Upper lobe of left lung (tissue), 6 donors: Measurements from ENCODE around the gene NMRK2. TPM values are rescaled to one million over a fixed set of nuclear protein-coding genes. Genes with fewer than 3 reads are reported as not detected.

ENCODE experiments used
- ATAC-seq, 2 donors: fragments of 200-7000 bp; cut with Tn5 transposase; one replicate each; pipeline ENCODE4 v1.9.1; 2022; ENCODE audit warnings: mild to moderate bottlenecking in 2 of 2, moderate library complexity in 2 of 2; ENCODE audit not compliant: low FRiP score in 2 of 2
- DNase-seq, 2 donors: peaks; one replicate each; pipeline ENCODE4 v3.0.0-alpha.2; 2019 to 2020
- H3K27ac ChIP-seq, 4 donors: fragments of 200-600 bp; sonication (generic); one replicate each; pipeline ENCODE4 v1.5.1; 2016 to 2019
- H3K27me3 ChIP-seq, 4 donors: fragments of 200-600 bp; sonication (generic); one replicate each; pipeline ENCODE4 v1.5.1; 2017 to 2019
- H3K36me3 ChIP-seq, 4 donors: fragments of 200-600 bp; sonication (generic); one replicate each; pipeline ENCODE4 v1.5.1; 2016 to 2019
- H3K4me1 ChIP-seq, 4 donors: fragments of 200-600 bp; sonication (generic); one replicate each; pipeline ENCODE4 v1.5.1; 2018 to 2019
- H3K4me3 ChIP-seq, 4 donors: fragments of 200-600 bp; sonication (generic); one replicate each; pipeline ENCODE4 v1.5.1; 2017 to 2019; ENCODE audit warnings: mild to moderate bottlenecking in 2 of 4, moderate library complexity in 1 of 4
- H3K9me3 ChIP-seq, 4 donors: fragments of 200-600 bp; sonication (generic); one replicate each; pipeline ENCODE4 v1.5.1; 2018 to 2019
- EP300 ChIP-seq, 4 donors: sonication (generic); formaldehyde crosslinking; IDR thresholded peaks; one replicate each; pipeline ENCODE4 v1.5.1; 2017; ENCODE audit warnings: antibody characterized with exemption in 4 of 4, control low read depth in 2 of 4
- POLR2A ChIP-seq, 4 donors: fragments of 450-650 bp; IDR thresholded peaks; one replicate each; pipeline ENCODE4 v1.5.1; 2016 to 2017; ENCODE audit warnings: antibody characterized with exemption in 4 of 4, mild to moderate bottlenecking in 2 of 4
- POLR2AphosphoS5 ChIP-seq, 2 donors: sonication (generic); formaldehyde crosslinking; IDR thresholded peaks; one replicate each; pipeline ENCODE4 v1.5.1; 2017; ENCODE audit warnings: antibody characterized with exemption in 2 of 2
- WGBS, 2 donors: methylation state at CpG; one replicate each; pipeline ENCODE4 v1.1.5; 2017 to 2018; 5-methylcytosine and 5-hydroxymethylcytosine counted together
- total RNA-seq, 6 donors: library from RNA; depleted of rRNA in 4 of 6; stranded (reverse); fragments of >200 nt in 4 of 6; gene quantifications; one replicate each; pipeline versions ENCODE4 v1.1.0 to v1.2.1, GENCODE V29; 2016 to 2021
- TF ChIP-seq, protein P1 (sequence below), 6 experiments: fragments of 450-650 bp in 4 of 6; fragments of 200-600 bp in 2 of 6; sonication (generic) in 2 of 6; IDR thresholded peaks; one replicate each; pipeline ENCODE4 v1.5.1; 2016 to 2019; ENCODE audit warnings: antibody characterized with exemption in 6 of 6
- donor health status: DM: no; HTN: no; CAD: no; lungs with moderate emphysema.
- donor health status: DM: no; HTN: yes; CAD: no; lungs with severe emphysema.

Gene NMRK2
- total RNA-seq, 6 donors from 2014 or later, result not detected

- no peak for TF ChIP-seq EP300 (IDR thresholded peaks at IDR 0.05)
- no peak for TF ChIP-seq POLR2AphosphoS5 (IDR thresholded peaks at IDR 0.05)
- no peak for TF ChIP-seq POLR2A (IDR thresholded peaks at IDR 0.05)
- TF ChIP-seq, protein P1, sequence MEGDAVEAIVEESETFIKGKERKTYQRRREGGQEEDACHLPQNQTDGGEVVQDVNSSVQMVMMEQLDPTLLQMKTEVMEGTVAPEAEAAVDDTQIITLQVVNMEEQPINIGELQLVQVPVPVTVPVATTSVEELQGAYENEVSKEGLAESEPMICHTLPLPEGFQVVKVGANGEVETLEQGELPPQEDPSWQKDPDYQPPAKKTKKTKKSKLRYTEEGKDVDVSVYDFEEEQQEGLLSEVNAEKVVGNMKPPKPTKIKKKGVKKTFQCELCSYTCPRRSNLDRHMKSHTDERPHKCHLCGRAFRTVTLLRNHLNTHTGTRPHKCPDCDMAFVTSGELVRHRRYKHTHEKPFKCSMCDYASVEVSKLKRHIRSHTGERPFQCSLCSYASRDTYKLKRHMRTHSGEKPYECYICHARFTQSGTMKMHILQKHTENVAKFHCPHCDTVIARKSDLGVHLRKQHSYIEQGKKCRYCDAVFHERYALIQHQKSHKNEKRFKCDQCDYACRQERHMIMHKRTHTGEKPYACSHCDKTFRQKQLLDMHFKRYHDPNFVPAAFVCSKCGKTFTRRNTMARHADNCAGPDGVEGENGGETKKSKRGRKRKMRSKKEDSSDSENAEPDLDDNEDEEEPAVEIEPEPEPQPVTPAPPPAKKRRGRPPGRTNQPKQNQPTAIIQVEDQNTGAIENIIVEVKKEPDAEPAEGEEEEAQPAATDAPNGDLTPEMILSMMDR (IDR thresholded peaks at IDR 0.05), result no peak
- Histone ChIP-seq H3K4me3 (no peak overlapping the region), H3K27me3 (no peaks in the 10 kb centered on the region), H3K36me3 (peaks cover 47 to 62% (median 58%) of the 10 kb centered on the region in 4 donors), H3K9me3 (no peaks in the 10 kb centered on the region), H3K4me1 (peaks cover 3 to 6% (median 5%) of the 10 kb centered on the region in 4 donors), H3K27ac (no peak overlapping the region)
- DNase-seq (no peak), ATAC-seq (no peak)
- whole genome bisulfite sequencing, 2 donors, result 89 to 90% methylated on average over 8 to 14 of the region's 14 CpGs
These were observed 42.8 kb downstream of the NMRK2 start for GRCh38 chr19:3975637-3976087.

DNA sequence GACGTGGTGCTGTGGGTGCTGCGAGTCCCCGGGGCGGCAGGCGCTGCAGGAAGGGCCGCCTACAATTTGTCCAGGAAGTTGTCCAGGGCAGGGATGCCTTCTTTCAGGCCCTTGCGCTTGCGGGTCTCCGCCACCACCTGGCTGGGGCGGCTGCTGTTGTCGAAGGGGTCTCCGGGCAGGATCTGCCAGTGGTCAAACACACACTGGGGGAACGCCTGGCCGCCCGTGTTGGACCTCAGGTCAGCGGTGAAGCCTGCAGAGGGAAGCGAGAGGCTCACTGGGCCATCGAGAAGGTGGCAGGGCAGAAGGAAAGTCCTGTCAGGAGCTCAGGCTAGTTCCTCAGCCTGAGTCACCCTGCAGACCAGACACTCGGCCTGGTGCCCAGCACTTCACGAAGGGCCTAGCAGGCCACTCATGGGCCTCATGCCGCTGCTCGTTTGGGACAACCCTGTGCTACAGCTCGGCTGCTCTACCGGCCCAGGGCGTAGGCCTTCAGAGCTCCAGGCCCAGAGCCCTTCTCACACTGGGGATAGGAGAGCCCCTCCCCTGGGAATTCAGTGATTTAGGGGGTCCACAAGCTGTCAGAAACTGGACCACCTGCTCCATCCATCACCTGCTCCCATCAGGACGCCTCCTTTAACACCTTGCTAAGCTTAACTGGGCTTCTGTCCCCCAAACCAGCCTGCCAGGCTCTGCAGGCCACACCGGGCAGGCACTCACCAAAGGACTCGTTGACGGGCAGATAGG is 43.8 kb downstream of the NMRK2 start:
- no peak for TF ChIP-seq EP300 (IDR thresholded peaks at IDR 0.05)
- no peak for TF ChIP-seq POLR2AphosphoS5 (IDR thresholded peaks at IDR 0.05)
- TF ChIP-seq, protein P1 (IDR thresholded peaks at IDR 0.05), result no peak
- TF ChIP-seq POLR2A (IDR thresholded peaks at IDR 0.05), result no peak
- 85 to 95% methylated on average over 20 to 21 of the region's 29 CpGs for WGBS, 2 donors
- Histone ChIP-seq H3K4me1 (peaks cover 0 to 8% (median 1%) of the 10 kb centered on the region in 4 donors), H3K27me3 (no peaks in the 10 kb centered on the region), H3K36me3 (peaks cover 57 to 72% (median 68%) of the 10 kb centered on the region in 4 donors), H3K9me3 (no peaks in the 10 kb centered on the region), H3K4me3 (no peak overlapping the region), H3K27ac (no peak overlapping the region)
- ATAC-seq (peak; percentile 6 to 20), DNase-seq (peak in 1 of 2 donors; percentile 80)

- Histone ChIP-seq H3K36me3 (peaks cover 65 to 80% (median 76%) of the 10 kb centered on the region in 4 donors), H3K4me1 (peaks cover 0 to 14% (median 2%) of the 10 kb centered on the region in 4 donors), H3K4me3 (no peak overlapping the region), H3K27me3 (no peaks in the 10 kb centered on the region), H3K27ac (no peak overlapping the region), H3K9me3 (no peaks in the 10 kb centered on the region)
- 90 to 93% methylated on average over 45 to 59 of the region's 59 CpGs for WGBS, 2 donors
- peak in 1 of 2 donors; percentile 4 for ATAC-seq
- DNase-seq, result peak in 1 of 2 donors; percentile 84
- TF ChIP-seq POLR2AphosphoS5 (IDR thresholded peaks at IDR 0.05) (no peak), POLR2A (IDR thresholded peaks at IDR 0.05) (no peak)
- TF ChIP-seq, protein P1 (IDR thresholded peaks at IDR 0.05), result peak in 2 of 6 experiments; percentile 5 to 26
These were observed 44.6 kb downstream of the NMRK2 start for GRCh38 chr19:3977242-3978143.

GRCh38 chr19:3978145-3978544 is 45.3 kb downstream of the NMRK2 start:
- H3K4me3 ChIP-seq, result no peak overlapping the region
- no peak for TF ChIP-seq EP300 (IDR thresholded peaks at IDR 0.05)
- TF ChIP-seq, protein P1 (IDR thresholded peaks at IDR 0.05), result no peak
- no peak for TF ChIP-seq POLR2A (IDR thresholded peaks at IDR 0.05)
- TF ChIP-seq POLR2AphosphoS5 (IDR thresholded peaks at IDR 0.05), result no peak
- DNase-seq, result no peak
- no peak overlapping the region for H3K27ac ChIP-seq
- H3K4me1 ChIP-seq, result peaks cover 1 to 21% (median 8%) of the 10 kb centered on the region in 4 donors
- no peaks in the 10 kb centered on the region for H3K9me3 ChIP-seq
- no peak for ATAC-seq
- 92 to 96% methylated on average over 19 of the region's 19 CpGs for WGBS, 2 donors
- no peaks in the 10 kb centered on the region for H3K27me3 ChIP-seq
- H3K36me3 ChIP-seq, result peaks cover 72 to 83% (median 82%) of the 10 kb centered on the region in 4 donors
